Left renal cortex interstitium (tissue), 4 donors: ENCODE measurements around the gene REV1. TPM values are rescaled to one million over a fixed set of nuclear protein-coding genes. Genes with fewer than 3 reads are reported as not detected.

Experiments
- DNase-seq, 4 donors: peaks; one replicate each; pipeline ENCODE4 v3.0.0-alpha.2; 2013; ENCODE audit warnings: low read depth in 4 of 4, low spot score in 2 of 4, missing footprints in 1 of 4
- polyA plus RNA-seq, 4 donors: library from polyadenylated mRNA; unstranded; fragments of 120-200 nt; gene quantifications; one replicate each; pipeline ENCODE4 v1.2.1, GENCODE V29; 2013; ENCODE audit not compliant: insufficient read length in 4 of 4

REV1 gene
- polyA plus RNA-seq, 4 donors, result 41.6 to 81.1 (median 61.4) TPM

DNA sequence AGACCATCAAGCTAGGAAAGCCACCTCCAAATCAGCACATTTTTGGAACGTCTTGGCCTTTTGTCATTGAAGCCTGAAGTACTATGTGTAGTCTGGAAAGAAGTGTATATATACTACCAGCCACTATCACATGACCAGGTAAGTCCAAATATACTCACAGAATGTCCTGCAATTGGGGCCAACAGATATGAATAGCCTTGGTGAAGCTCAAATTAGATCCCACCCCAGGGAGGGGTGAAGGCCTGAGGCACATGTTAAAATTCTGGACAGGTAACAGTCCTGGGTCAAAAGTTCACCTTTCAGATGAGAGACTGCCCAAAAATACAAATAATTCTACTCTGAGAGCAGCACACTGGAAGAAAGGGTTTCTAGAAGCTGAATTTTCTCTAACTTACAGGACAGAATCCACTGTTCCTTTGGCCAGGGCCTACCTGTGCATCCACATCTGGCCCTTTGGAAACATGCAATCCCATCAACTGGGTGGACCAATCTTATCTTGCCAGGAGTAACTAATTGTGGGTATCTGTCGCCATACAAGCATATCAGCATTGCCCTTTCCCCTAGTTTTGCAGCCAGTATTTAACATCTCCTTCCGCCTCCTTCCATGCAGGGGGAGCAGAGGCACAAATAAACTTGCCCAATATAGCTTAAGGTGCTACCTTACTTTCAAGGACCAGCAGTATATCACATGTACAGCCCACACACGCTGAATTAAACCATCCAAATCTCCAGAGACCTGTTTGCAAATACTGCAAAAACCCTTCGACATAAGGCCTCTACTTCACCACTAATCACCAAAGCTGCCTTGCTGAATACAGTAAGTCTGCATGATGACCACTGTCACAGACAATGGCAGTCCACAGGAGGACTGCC is 84.8 kb downstream of the REV1 start:
- DNase-seq, result no peak

DNA sequence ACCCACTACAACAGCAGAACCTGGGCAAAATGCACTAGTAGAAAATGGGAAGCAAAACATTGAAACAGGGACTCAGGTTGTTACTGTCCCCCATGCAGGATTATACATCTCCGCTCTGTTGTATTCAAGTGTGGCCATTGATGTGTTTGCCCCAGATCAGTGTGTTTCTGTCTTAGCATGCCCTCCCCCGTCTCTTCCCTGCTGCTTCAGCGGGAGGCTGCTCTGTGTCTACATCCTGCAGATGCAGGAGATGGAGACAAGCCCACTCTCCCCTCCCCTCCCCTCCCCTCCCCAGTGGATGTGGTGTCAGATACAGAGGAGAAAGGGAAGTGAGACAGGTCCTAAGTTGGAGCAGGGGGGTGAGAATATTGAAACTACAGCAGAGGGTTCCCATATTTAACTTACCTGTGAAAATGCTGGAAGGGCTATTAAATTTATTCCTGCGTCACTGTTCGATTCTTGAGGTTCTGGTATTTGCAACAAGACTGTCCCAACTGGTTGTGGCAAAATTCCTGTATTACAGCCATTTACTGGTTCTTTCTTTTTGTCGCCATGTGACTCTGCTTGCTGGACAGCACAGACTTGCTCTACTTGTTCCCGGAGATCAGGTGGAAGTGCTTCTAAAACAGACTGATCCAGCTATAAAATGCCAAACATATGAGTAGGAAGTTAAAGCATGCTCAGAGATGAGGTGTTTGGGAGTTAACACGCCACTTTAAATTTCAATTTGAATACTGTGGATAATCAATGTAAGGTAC is 85.6 kb downstream of the REV1 start:
- no peak for DNase-seq

DNA sequence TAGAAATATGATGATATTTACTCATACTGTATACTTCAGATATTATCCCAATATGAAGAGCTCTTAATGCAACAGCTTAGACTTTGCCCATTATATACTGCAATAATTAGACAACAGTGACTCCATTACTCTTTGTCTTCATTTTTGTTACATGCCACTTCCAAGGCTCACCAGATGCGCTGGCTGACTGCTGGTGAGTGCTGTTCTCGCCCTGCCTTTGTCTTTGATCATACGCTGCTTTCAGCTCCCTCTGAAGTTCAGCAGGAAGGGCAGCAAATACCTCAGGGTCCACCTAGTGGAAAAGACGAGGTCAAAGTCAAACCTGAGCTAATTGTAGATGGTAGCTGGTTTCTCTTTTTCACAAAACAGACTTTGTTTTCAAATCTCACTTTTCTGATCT is 86.3 kb downstream of the REV1 start:
- peak in 1 of 4 donors; percentile 9 for DNase-seq

DNA sequence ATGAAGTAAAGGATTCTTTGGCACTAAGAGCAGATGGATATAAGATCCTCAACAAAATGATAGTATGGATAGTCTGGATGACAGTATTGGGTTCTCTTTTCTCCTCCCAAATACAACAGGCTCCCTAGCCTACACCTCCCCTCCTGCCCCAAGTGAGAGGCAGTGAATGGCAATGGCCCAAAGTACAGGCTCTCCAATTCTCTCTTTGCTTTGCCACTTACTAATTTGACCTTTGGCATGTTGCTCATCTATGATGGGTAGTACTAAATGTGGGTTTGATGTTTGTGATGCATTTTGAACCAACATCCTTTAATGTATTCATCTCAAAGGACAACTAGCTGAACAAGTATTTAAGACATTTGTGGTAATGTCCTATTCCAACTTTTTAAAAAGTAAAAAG is 86.7 kb downstream of the REV1 start:
- DNase-seq, result no peak

DNA sequence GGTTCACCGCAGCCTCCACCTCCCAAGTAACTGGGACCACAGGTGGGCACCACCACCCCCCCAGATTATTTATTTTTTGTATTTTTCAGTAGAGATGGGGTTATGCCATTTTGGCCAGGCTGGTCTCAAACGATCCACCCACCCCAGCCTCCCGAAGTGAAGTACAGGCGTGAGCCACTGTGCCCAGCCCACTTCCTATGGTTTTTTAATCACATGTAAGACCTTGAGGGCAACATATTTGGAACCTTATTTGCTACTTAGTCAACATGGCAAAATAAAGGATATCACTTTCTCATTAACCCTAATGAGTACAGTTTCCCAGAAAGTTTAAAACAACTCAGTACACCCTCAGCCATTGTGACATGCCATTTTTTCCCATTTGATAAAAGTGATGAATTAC is 88.0 kb downstream of the REV1 start:
- DNase-seq, result no peak

DNA sequence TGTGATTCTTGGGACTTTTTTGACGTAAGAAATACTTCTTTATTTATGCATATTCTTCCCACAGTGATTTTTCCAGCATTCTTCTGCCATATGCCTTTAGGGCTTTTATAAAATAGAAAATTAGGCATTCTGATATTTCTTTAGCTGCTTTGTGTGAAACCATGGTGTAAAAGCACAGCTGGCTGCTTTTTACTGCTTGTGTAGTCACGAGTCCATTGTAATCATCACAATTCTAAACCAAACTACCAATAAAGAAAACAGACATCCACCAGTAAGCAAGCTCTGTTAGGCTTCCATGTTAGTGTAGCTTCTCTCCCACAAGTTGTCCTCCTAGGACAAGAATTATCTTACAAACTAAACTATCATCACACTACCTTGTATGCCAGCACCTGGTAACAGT is 90.0 kb downstream of the REV1 start:
- DNase-seq, result no peak

DNA sequence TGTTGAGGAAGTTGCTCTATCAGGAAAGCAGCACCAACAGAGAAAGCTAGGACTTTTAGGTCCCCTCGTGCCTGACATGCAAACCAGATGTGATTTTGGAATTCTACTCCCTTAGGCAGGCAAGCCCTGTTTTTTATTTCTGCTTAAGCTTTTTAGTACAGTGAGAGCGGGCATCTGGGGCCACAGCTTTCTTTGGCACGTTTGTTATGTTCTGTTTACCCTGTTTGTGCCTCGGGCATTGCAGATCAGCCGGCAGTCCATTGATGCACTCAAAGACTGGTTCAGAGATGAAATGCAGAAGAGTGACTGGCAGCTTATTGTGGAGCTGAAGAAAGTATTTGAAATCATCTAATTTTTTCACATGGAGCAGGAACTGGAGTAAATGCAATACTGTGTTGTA is 90.8 kb downstream of the REV1 start:
- no peak for DNase-seq

DNA sequence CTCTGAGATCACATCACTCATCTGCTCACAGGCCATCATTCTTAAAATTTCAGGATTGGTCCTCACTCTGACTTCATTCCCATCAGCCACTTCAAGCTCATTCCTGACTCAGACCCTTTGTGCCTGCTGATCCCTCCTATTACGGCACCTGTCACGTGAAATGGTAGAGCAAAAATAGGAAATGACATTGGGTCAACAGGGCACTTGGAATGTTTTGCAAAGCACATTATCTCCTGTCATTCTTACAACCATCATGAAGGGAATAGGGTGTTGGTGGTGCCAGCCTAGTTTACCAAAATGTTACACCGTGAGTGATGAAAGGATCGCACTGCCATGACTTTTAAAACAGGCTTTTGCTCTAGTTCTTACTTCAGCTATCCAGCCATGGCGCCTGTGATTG is 91.5 kb downstream of the REV1 start:
- no peak for DNase-seq

DNA sequence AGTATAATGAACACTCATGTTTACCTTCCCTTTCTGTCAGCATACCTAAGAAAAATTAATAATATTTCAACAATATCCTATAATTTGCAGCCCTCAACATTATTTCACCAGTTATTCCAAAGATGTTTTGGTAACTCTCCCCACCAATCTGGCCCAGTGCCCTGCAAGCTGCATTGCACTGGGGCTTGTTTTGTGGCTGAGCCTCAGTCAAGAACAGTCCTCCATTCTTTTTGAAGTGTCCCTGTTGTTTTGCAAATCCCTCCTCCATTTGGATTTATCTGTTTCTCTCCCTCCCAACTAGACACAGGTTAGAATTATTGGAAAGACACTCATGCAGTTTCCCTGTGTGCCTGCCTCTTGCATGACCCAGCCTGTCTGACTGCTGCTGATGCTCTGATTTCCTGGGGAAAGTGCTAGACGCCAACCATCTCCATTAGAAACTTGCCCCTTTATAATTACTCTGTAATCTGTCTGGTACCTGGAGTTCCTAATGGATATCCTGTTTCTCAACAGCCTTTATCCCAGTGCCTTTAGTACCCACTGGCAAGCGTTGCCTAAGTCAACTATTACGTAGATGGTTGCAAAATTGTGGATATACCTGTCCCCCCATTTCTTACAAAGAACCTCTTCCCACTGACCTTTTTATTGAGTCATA is 92.4 kb downstream of the REV1 start:
- DNase-seq, result no peak

DNA sequence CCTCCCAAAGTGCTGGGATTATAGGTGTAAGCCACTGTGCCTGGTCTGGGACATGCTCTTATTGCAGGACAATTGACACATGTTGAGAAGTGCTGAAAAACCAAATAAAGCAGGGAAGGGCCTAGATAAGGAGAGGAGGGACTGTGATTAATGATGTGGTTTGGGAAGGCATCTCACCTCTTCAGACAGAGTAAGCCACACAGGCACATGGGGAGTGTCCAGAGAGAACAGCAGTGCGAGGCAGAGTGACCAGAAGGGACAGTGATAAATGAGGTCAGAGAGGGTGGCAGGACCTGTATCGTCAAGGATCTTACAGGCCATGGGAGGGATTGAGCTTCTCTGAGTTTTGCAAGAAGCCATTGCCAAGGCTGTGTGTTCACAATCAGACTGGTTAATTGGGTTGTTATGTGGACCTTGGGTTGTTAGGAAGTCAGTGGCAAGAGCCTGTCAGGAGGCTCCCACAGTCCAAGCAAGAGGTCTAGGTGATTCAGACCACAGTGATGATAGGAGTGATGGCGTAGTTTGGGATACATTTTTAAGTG is 94.2 kb downstream of the REV1 start:
- no peak for DNase-seq

DNA sequence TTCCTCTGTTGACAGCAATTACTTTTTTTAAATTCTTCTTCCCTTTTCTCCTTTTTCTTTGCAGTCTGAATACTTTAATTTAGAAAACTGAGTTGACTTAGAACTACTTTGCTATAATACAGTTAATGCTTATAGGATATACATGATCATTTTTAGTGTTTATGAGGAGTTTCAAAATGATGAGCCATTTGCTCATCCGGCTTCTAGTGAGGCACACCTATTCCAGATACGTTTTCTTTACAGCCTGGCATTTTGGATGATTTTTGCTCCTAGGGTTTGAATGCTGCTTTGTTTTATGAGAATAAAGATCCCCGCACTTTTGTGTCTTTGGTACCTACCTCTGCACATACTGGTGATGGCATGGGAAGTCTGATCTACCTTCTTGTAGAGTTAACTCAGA is 99.9 kb downstream of the REV1 start:
- no peak for DNase-seq

DNA sequence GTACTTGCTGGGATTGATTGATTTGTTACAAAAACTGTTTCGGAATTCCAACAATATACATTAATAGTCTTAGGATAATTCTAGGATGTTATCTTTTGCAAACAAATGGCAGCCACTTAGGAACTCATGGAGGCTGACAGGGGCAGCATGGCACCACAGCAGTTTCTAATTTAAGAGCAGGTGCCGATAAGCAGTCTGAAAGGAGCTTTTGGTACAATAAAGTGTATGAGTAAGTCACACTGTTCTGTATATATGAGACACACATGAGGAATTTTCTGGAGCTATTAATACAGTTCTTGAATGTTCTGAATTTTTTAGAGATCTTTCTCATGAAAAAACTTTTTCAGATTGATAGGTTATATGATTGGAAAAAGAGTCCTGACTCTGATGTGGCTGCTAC is 100.4 kb downstream of the REV1 start:
- no peak for DNase-seq

DNA sequence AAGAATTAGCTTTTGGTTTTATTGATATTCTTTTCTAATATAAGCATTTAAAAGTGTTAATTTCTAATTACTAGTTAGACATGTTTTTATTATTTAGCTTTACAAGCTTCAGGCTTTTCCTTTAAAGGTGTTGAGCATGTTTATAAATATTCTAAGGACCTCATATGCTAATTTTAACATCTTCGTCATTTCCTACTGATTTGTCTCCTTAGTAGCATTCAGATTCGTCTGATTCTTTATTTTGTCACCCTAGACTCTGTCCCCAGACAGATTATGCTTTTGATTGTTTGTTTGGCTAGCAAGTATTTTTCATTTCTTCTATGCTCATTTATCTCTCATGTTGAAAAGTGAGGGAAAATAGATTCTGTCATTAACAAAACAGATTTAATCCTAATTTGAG is 100.9 kb downstream of the REV1 start:
- no peak for DNase-seq

DNA sequence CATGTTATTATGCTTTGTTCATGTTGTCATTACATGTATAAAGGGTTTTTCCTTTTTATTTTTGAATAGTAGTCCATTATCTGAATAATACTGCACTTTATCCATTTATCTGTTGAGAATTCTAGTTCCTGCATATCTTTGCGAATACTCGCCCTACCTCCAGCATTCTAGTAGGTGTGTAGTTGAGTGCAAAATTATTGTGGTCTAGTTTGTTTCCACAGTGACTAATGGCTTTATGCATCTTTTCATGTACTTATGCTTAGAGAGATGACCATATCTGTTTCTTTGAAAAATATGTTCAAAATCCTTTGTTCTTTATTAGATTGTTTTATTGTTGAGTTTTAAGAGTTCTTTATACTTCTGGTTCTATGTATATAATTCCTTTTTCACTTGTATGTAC is 103.8 kb downstream of the REV1 start:
- DNase-seq, result no peak

DNA sequence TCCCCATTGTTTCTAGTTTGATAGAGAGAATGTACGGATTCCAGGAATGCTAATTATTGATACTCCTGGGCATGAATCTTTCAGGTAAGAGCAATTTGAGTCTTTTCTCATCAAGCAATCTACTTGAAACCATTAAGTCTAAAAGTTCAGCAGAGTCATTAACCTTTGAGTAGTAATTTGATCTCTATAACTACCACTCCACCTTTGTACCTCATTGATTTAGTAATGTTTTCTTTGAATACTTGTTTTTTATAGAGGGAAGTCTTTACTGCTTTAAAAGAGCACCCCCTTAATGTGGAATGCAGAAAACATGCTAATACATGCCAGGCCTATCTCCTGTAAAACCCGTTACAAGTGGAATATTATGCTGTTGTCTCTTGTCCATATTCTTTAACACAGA is 107.7 kb downstream of the REV1 start:
- no peak for DNase-seq

DNA sequence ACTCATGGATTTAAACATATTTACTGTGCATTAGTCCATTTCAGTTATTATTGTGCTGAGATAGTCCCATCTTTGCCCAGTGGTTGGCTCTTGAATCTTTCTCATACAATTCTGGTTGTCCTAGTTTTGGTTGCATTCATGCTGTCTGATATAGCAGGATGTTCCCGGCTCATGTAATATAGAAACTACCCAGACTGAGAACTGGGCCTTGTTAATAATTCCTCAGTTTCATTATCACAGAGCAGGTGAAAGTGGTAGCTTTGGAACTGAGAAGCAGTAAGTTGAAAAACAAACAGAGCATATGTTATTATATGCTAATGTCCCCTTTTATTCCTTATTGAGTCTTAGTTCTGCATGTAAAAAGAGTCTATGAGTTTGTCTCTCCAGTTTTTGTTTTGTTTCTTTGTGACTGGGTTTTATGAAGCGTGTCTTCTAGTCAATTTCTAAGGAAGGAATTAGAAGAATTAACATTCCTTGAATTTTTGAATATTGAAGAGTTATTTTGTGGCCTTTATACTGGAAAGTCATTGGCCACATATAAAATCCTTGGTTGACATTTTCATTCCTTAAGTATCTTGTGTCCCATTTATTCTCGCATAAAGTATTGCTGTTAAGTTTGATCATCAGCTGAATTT is 109.3 kb downstream of the REV1 start:
- no peak for DNase-seq

DNA sequence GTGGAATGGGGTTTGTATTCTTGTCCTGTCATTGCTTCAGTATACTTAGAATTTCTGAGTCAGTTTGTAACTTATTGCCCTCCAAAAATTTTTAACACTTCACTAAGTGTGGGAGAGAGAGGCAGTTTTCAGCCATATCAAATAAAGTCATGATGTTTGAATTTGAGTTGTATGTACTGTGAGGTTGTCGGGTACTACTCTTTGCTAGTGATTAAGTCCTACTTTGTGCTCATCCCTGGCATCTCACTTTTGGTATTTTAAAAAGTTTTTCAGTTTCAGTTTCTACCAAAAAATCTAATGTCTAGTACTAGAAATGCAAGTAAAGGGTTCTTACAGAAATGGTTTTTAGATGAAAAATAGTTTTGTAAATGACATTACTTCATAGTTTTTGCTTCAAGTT is 111.9 kb downstream of the REV1 start:
- no peak for DNase-seq

DNA sequence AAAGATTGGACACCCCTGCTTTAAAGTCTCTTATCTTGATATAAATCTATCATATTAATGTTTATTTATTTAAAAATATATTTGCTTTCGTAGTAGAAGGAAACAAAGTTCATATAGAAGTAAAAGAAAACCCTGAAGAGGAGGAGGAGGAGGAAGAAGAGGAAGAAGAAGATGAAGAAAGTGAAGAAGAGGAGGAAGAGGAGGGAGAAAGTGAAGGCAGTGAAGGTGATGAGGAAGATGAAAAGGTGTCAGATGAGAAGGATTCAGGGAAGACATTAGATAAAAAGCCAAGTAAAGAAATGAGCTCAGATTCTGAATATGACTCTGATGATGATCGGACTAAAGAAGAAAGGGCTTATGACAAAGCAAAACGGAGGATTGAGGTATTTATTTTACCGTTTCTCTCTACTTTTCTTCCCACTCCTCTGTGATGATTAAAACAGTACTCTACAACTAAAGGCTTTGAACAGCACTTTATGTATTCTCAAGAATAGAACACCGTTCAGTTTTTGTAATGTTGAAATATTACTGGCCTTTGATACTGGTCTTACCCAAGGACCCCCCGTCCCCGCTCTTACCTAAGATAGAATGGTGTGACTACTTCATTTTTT is 113.5 kb downstream of the REV1 start:
- no peak for DNase-seq

DNA sequence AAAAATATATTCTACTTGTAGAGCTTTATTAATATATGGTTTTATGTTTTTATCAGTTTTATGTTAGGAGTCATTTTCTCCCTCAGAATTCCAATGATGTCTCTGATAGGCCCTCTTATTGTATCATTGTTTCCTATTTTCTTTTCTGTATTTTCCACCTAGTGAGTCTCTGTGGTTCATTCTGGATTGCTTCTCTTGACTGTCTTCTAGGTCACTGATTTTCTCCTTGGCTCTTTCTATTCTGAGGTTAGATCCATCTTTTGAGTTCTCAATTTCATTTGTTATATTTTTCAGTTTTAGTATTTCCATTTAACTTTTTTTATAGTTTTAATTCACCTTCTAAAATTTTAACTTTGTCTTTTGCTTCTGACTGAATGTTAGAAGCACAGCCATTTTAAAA is 115.1 kb downstream of the REV1 start:
- DNase-seq, result no peak

DNA sequence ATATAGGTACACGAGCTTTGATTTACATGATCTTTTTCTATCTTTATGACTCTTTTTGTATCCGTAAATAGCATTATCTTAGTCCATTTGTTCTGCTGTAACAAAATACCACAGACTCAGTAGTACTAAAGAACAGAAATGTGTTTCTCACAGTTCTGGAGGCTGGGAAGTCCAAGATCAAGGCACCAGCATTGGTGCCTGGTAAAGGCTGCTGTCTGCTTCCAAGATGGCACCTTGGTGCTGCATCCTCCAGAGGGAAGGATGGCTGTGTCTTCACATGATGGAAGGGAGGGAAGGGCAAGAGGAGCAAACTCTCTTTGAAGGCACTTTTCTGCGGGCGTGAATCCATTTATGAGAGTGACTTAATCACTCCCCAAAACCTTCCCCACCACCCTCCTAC is 116.7 kb downstream of the REV1 start:
- DNase-seq, result no peak
